GM21786 (cell line): ENCODE data around the gene NADSYN1.

Experiments
- ATAC-seq: cut with Tn5 transposase; IDR thresholded peaks from one replicate; pipeline ENCODE4 v1.9.1; 2021; ENCODE audit not compliant: unreplicated experiment

The NADSYN1 gene

GRCh38 chr11:71450939-71451338 lies 2.1 kb upstream of the NADSYN1 start:
- ATAC-seq: no peak

DNA sequence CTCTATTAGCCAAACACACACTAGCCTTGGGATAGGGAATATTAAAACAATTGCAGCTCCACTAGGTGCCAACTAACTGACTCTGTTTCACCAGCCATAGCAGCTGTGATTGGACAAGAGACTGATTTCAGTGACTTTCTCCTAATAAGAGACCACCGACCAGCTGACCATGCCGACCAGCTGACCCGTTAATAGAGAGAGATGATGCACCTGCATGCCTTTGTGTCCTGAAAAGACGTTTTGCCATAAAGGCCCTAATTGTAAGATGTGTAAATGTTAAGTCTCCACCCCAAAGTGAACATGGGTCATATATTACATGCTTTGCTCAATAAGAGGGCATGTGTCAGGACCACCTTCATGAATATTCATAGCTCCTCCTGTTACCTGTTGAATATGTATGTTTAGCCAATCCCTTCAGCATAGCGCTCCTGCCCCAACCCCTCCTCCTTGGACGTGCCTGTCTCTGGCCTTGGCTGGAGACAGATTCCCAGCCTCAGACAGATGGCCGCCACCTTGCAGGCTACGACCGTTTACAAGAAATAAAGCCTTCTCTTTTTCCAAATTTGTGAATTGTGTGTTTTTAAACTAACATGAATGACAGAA lies 1.3 kb upstream of the NADSYN1 start:
- ATAC-seq: no peak

- no peak for ATAC-seq
These were observed 585 bp upstream of the NADSYN1 start for GRCh38 chr11:71452199-71453036.

GRCh38 chr11:71453918-71454304 lies 908 bp downstream of the NADSYN1 start:
- no peak for ATAC-seq

GRCh38 chr11:71454470-71455113 lies 1.6 kb downstream of the NADSYN1 start:
- no peak for ATAC-seq

DNA sequence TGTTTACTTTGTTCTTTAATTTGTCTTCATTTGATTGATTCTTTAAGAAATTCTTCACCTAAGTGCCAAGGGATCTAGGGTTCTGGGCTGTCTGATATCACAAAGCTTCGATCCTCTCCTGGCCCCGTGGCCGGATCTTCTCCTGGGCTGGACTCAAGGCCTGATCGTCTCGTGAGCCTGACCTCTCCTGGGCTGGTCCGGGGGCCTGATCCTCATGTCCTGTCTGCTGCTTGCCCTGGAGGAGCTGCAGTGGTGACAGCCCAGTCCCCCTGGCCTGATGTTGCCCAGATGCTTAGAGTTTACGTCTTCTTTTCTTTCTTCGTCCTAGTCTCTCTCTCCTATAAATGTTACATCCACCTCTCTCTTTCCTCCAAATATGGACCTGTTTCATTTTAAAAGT lies 3.3 kb downstream of the NADSYN1 start:
- no peak for ATAC-seq

DNA sequence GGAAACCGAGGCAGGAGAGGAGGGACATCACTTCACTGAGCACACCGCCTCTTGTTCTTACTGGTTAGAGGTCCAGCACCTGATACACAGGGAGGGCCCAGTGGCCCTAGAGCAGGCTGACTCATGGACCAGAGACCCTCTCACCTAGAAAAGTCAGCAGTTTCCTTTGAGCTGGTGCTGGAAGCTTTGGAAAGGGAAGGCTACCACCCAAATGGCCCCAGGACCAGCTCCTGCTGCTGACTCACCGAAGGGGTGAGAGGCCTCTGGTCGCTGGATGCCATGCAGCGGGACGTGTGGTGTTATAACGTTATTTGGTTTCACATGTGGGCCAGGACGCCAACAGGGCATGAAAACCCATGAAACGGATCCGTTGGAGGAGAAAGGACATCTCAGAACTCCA lies 3.8 kb downstream of the NADSYN1 start:
- no peak for ATAC-seq

DNA sequence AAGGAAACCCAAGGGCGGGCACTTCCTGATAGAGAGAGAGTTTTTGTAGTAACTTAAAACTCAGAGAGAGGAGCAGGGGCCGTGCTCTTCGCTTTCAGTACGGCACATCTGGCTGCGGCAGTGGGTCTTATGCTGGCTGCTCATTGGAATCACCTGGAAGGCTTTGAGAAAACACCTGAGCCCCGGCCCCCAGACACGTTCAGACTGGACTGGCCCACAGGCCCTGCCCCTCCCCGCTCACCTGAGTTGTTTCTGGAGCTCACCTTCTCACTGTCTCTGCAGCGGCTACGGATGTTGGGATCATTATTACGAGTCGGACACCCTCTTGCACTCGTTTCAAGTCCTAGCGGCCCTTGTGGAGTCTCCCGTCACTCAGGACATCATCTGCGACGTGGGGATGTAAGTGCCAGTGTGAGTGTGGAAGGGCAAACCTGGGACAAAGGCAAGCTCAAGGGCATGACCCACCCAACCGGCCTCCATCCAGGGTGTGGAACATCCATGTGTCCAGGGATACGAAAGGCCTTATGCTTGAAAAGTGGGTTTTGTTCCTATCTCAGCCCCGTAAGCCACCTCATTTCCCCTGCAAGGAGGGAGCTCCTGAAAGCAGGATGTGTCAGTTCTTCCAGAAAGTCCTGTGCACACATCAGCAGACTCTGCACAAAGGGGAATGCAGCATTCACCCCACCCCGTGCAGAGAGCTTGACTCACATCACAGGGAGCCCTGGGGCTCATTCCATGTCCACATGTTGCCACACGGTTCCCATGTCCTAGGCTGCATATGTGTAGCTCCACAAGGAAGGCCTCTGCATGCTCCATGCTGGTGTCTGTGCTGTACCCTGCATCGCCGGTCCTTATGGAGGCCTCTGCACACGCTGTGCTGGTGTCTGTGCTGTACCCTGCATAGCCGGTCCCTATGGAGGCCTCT lies 5.4 kb downstream of the NADSYN1 start:
- no peak for ATAC-seq

GRCh38 chr11:71459076-71459766 lies 6.2 kb downstream of the NADSYN1 start:
- no peak for ATAC-seq

DNA sequence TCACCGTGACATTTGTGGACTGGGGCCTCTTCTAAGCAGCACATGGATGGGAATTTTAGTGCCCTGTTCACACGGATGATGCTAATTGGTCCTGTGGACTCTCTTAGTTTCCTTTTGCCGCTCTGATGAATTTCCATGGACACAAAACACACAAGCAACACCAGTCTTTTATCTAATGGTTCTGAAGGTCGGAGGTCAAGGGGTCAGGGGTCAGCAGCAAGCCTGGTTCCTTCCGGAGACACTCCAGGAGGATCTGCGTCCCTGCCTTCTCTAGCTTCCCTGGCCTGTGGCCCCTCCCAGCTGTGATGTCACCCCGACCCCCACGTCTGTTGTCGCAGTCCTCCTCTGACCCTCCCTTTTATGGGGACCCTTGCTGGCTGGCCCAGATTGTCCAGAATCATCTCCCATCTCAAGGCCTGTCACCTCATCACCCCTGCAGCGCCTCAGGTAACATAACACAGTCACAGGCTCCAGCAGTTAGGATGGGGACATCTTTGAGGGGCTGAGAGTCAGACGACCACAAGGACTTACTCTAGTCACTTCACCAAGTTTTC lies 6.8 kb downstream of the NADSYN1 start:
- ATAC-seq: no peak

DNA sequence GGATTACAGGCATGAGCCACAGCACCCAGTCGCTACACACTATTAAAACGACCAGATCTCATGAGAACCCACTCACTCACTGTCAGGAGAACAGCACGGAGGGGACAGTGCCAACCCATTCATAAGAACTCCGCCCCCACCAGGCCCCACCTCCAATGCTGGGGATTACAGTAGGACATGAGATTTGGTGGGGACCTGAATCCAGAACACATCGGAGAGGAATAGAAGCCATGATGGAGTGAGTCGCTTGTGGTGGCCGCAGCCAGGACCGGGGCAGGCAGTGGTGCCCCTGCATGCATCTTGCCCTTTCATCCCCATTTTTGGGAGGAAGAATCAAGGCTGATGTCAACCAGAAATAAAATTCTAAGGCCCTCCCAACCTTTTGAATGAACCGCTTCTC lies 8.7 kb downstream of the NADSYN1 start:
- no peak for ATAC-seq

DNA sequence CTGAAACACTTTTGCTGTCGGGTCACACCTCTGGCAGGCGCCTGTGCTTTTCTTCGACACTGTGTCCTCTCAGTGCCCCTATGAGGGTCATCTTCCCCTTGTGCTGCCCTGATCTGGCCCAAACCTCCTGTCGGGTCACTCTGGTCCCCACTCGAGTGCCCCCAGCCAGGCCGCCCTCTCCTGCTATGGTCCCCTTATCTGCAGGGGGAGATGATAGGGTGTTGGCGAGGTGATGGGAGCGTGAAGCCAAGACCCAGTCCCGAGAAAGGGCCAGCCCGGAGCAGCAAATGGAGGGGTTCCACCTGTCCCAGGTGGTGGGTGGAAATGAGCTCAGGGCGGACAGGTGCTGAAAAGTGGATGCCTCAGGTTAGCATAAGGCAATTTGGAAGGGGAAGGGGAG lies 9.7 kb downstream of the NADSYN1 start:
- ATAC-seq: no peak

DNA sequence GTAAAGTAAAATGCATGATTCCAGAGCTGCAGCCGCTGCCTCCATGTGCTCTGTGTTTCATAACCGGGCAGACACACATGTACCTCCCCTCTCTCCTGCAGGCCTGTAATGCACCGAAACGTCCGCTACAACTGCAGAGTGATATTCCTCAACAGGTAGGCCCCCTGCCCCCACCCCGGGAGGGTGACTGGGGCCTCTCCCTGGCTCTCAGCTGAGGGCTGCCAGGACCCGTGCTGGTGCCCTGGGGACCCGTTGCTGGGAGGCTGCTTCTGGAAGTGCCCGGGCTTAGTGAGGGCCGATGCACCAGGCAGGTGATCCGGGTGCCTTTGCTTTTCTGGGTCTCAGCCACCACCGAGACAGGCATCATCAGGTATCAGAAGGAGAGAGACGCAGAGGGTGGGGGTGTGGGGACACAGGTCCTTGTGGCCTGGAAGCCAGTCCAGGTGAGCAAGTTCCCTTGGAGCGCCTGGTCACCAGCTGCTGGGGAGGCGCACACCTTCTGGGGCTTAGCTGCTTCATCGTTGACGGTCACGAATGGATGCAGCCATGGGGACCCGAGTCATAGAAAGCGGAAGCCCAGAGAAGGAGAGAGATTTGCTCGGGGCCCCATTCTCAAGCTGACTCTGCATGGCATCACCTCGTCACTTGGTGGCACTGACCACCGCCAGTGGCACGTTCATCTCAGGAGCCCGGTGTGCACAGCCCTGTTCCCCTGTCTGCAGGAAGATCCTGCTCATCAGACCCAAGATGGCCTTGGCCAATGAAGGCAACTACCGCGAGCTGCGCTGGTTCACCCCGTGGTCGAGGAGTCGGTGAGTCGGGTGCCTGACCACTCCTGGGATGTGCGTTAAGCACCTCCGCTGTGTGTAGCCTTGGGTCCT lies 10.6 kb downstream of the NADSYN1 start:
- no peak for ATAC-seq

- ATAC-seq: no peak
These were observed 12.1 kb downstream of the NADSYN1 start for GRCh38 chr11:71465054-71465453.

- no peak for ATAC-seq
These were observed 13.4 kb downstream of the NADSYN1 start for GRCh38 chr11:71466358-71466757.

GRCh38 chr11:71467164-71467563 lies 14.2 kb downstream of the NADSYN1 start:
- ATAC-seq: no peak

DNA sequence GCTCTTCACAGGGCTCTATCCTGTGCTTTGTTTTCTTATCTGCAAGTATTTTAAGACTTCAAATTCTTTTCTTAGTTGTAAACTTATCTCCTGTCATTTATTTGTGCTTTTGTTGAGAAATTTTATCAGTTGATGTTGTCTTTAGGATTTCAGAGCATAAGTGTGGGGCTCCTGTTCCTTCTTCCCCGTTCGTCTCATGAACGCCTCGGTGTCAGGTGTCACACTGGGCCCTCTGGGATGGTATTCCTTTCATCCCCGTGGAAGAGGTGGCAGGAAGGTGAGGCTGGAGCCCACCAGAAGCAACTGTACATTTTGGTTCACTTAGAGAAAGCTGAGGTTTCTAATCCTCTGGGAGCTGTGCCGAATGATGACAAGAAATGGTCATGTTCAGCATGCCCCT lies 17.9 kb downstream of the NADSYN1 start:
- ATAC-seq: no peak

DNA sequence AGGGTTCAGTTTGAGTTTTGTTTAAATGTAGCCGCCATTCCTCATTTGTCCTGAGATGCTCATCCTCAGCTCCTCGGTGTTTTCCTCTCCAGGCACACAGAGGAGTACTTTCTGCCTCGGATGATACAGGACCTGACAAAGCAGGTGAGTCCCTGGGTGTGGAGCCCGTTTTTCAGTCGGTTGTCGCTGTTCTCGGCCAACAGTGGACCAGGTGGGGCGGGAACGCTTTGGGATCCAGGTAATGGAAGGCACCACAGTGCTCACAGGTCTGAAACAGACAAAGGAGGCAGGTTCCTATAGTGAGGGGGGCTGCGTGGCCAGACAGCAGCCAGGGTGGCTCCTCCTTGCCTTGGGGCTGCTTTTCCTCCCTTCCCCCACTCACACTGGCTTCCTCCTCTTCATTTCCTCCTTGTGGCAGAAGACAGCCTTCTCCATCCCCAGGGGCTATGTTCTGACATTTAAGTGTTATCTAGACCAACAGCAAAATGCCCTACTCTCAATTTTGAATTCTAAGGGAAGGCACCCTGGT lies 19.4 kb downstream of the NADSYN1 start:
- ATAC-seq: no peak
